HG02938 (cell line): ENCODE data around the gene NEBL.

Experiments
- ATAC-seq: cut with Tn5 transposase; IDR thresholded peaks from one replicate; pipeline ENCODE4 v1.9.1; 2021; ENCODE audit warnings: mild to moderate bottlenecking, moderate library complexity; ENCODE audit not compliant: unreplicated experiment

The NEBL gene

DNA sequence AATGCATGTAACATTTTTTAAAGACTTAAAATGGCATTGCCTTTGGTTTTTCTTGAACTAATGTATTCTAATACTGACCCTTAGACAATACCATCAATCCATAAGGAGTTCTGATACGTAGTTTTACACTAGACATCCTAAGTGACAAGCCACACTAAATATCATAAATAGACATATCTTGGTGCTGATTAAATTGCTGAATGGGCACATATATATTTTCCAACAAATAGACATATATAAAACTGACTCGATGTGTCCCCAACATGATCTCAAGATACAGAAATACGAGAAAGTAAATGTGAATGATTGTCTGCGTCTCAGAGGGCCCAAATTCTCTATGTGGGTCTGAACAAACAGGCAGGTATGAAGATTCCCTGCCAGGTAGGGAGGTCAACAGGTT is 99.8 kb downstream of the NEBL start:
- ATAC-seq, result no peak

DNA sequence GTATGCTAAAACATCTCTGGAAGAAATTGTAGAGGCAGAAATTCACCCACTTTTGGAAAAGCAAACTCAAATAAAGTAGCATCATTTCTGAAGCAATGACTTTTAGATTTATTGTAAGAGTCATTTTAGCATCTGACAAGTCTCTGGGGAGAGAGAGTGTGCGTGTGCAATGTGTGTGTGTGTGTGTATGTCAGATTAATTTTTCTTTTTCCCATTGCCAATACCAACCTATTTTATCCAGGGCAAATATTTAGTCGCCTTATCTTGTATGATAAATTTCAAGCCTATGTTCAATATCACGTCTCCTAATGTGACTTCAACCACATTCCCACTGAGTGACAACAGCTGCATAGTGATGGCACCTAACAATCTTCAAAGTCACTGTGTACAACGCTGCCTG is 101.7 kb downstream of the NEBL start:
- no peak for ATAC-seq

DNA sequence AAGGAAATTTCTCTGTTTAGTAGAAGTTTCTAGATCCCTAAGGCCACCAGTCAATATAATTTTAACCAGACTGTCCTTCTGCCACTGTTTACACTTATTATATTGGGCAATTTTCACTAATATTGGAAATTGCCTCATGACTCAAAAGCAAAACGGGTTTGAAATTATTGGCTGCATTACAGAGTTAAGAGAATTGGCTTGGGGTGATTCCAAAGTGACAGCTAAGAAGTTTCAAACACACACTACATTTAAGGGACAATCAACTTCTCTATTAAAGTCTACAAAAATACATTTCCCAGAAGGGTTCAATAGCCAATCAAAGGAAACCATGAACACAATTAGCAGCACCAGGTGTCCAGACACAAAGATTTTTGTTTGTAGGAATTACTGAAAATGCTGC is 111.9 kb downstream of the NEBL start:
- no peak for ATAC-seq

DNA sequence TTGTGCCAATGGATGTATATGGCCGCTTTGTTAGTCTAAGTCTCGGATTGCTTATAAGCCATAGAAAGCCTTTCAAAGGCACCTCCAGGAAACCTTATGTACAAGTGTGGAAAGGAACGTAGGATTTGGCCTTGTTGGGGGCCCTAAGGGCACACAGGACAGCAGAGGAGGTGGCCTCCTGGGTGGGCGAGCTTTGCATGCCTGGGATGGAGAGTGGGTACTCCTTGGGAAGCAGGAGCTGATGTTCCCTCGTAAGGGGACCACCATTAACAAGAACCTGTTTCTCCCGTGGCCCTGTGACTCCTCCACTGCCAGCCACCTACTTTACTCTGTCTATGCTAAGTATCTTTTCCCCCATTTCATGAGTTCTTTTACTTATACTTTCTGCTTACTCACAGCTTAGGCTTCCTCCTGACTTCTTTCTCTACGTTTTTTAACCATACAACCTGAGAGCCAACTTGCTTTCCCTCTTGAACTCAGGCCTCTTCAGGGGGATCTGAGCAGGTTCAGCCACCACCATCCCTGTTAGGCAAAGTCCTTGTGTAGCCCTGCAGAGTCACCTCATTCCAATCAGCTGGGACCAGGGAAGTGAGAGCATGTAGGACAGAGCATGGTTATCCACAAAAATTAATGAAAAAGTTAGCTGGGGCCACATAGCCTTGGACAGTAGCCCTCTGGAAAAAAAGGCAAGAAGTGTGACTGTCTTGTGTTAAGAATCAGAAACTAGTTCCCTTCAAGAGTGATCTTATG is 118.9 kb downstream of the NEBL start:
- ATAC-seq, result no peak

DNA sequence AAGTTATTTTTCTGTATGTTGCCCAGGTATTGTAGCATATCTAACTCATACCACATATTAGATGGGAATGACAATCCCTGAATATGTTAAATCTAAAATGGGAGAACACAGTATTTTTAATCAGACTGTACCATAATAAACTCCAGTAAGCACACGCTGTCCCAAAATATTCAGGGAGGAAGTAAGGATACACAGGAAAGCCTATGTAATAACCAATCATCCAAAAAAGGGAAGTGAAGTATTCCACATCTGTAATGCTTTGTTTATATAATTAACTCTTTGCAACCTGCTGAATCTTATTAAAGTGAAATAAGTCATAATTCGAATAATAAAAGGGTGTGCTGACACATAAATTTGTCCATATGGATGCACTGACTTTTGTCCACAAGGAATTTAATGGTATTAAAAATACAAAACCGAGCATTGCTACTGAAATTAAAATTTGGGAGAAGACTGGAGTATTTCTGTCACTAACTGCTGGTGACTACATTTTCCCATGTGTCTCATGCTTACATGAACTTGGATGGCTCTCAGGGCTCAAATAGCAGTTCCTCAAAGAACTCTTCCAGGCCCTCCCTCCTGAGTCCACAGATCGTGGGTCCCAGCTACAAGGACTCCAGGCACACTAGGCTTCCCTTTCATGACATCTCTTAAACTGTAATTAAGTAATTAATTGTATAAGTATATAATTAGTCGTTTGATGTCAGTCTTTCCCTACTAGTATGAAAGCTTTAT is 120.6 kb downstream of the NEBL start:
- ATAC-seq, result no peak

DNA sequence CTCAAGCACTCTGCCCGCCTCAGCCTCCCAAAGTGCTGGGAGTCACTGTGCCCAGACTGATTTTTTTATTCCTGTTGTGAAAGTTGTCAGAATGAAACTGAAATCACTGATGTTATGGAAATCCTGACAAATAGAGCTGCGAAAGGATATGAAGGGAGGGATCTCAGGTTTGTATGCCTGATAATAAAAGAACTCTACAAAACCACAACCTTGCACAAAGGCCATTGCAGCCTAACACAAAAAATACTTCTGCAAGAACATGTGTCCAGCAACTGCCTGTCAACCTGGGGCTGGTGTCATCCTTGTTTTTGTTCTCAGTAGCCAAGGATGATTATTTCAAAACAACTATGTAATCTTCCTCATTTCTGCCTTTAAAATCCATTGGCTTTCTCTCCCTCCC is 126.1 kb downstream of the NEBL start:
- ATAC-seq, result no peak

DNA sequence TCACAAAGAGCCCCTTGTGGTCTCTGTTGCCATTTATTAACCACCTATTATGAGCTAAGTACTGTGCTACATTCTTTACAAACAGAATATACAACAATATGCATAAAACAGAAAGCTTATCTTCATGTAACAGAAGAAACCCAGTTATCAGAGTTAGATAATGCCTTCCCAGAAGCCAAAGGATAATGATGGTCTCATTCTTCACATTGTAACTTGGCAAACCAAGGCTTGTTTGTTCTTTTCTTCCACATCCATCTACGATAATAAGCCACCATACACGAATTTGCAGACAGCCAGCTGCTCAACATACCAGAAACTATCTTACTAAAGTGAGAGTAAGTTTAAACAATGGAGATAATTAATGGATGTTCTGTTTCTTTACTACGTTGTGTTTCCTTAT is 127.6 kb downstream of the NEBL start:
- no peak for ATAC-seq

DNA sequence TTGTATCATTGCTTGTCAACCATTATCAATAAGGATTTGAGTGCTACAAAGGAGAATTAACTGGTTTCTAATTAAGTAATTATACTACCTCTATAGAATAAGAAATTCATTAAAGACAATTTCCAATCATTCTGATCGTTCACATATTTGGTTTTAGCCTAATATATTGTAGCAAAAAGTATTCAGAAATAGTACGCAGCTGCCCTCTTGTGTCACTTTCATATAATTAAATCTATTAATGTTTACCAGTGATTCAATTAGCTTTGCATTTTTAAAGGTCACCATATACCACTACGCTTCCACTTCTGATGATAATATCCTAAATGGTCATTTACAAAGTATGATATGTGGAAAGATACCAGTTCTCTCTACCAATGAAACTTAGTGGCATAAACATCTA is 128.3 kb downstream of the NEBL start:
- no peak for ATAC-seq

DNA sequence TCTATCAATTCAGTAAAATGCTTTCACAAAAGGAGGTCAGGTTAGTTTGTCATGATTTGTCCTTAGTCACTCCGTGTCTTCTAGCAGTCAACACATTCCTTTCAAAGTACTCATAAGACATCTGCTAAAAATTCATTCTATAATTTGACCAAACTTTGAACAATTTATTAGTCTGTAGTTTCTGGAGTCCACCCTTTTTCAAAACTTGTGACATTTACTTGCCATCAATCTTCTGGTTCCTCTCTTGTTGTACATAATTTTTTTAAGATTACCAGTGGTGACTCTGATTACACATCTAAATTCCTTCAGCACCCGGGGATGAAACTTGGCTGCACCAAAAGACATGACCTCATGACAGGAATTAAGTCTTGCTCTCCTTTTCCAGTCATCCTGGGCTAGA is 130.1 kb downstream of the NEBL start:
- ATAC-seq, result no peak

DNA sequence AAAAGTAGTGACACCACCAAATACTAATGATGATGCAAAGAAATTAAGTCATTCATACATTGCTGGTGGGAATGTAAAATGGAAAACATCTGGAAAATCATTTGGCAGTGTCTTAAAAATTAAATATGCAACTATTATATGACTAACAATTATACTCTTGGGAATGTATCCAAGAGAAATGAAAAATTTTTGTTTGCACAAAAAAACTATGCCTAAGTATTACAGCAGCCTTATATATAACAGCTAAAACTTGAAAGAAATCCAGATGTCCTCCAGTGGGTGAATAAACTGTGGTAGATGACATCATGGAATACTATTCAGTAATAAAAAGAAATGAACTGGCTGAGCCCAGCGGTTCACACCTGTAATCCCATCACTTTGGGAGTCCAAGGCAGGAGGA is 132.0 kb downstream of the NEBL start:
- no peak for ATAC-seq

DNA sequence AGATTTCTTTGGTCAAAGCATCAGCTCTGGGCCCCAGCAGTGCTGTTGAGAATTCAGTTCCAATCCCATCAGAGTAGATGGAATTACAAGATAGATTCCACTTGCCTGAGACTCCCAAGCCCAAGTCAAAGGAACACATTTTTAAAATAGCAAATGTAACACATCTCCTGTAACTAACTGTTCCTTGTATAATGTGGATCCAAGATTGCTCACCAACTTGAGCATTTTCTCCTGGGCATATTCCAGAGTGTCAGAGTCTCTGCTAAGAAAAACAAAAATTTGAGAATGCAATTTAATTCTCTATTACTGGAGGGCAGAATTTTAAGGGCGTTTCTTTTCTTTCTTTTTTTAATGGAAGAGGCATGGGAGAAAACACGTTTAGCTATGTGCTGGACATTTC is 136.7 kb downstream of the NEBL start:
- no peak for ATAC-seq

DNA sequence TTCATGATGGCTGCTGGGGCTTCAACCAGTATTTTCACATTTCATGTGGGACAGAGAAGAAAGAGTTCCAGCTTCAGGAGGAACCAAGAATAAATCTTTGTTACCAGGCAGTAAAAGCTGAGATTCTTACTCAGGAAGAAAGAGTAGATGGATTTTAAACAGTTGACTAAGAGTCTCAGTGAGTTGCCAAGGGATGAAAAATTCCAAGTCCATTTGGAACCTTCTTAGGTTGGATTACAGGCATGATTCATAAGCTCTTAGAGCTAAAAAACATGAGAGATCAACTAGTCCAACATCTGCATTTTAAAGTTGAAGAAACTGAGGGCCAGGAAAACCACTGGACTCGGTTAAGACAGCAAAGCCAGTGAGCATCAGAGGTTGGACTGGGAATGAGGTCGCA is 148.6 kb downstream of the NEBL start:
- no peak for ATAC-seq

DNA sequence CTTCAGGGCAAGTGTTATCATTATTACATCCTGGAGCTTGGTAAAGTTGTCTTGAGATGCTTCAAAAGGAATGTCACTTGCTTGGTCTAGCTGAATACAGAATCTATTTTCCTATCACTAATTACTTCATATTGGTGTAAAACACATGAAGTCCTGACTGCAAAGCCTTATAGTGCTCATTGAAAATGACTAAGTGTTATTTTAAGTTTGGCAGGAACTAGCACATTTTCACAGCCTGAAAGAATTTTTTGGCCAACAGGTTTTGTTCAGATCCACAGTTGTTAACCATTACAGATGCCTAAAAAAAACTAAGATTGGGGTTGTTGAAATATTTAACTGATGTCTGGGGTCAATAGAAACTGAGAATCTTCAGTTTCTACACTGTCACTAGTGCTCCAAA is 149.3 kb downstream of the NEBL start:
- ATAC-seq, result no peak

DNA sequence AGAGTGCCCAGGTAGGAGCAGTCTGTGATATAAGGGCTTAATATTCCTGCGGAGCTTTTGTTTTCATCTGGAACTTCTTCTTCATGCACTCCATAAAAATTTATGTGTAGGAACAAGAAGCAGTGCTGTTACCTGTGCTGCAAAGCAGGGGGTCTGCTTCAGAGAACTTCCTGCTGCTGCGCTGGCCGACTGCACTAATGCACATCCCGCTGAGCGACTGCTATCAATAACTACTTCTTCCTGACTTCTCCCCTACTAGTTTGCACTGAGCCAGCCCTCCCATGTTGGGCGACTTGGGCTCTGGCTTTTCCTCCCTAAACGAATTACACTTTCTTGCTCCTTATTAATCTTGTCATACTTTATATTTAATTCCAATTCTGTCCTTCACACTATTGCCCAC is 150.3 kb downstream of the NEBL start:
- no peak for ATAC-seq

DNA sequence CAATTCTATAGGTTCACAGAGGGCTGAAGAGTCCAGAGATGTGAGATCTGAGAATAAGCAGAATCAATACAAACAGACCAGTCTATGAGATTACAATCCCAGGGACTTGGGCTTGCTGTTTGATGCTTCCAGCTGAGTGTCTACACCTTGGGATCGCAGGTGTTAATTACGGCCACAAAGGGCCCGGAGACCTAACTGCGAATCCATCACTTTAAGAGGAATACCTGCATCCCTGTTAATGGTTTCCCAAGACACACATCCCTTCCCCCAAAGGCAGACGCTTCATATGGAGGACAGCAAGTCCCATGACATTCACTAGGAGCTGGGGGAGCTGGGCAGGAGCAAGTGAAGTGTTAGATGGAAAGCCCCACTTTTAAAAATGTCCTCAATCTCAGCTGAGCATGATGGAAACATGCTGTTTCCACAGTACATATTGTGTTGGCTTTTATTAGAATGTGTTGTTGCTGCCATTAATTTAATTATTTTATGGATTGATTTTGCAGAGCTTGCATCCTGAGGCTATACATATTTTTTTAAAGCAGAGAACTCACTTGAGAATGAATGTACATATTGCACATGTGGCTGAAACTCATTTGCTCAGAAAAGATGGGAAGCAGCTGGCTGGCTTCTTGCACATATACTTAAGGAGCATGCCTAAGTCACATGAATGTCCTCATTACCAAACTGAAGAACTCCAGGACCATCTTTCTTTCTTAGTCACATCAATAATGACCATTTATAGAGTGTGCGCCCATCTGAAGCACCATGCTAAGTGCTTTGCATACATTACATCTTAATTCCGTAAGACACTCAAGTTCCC is 151.3 kb downstream of the NEBL start:
- no peak for ATAC-seq

DNA sequence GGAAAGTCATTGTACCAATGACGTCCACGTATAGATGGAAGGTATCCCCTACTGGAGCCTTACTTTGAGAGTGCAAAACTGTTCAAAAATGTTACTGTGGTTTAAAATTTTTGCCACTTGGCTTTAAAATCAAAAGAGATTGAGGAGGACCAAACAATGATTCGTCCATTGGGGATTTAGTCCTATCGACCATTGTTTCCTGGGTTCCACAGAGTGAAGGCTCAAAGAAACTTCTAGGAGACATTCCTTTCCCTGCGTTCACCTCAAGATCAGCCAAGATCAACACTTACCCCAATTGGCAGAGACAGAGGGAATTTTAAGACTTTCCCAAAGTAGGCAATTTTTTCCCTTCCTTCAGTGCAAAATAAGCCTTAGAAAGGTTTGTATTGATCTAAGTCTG is 152.3 kb downstream of the NEBL start:
- no peak for ATAC-seq

DNA sequence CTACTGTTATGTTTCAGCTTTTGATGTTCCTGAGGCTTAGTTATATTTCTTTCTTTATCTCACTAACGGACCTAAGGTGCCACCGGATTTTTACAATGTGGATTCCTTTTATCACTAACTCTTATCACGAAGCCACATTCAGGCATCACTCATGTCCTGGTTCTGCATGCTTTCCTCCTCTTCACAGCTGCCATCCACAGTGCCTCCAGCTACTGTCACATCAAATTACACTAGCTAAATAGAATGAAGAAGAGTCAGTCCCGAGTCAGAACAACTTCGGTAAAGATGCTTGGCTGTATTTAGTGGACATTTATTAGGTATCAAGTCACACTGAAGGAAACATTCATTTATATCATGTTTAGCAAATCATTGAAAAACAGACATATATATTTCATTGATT is 153.2 kb downstream of the NEBL start:
- no peak for ATAC-seq

DNA sequence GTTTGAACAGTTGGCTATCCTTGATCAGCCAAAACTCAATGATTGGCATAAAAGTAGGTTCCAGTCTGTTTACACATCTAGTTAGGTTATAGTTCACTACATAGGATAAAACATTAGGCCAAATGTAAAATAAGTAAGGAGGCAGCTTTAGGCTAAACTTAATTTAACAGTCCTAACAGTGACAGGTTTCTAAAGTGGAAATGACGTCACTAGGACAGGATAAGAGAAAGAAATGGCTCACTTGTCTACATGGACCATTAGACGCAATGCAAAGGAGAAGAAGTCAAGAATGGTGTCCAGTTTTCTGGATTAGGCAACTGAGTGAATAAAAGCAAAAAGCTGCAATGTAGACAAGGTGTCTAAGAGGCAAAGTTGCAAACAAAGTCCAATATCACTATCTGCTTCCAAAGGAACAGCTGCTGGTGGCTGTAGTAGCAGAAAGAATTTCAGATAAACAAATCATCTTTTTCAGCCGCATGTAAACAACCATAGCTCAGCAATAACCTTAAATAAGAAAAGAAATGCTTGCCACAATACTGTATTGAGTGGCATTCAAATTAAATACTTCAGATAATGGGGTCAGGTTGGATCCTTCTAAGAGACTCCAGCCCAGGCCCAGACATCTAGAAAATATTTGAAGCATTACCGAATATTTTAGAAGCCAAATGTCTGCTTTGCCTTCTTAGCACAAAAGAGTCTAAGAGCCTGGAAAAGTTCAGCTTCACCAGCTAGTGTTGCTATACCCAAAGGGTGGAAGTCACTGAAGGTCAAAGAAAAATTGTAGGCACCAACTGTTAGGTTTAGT is 154.2 kb downstream of the NEBL start:
- ATAC-seq, result no peak

DNA sequence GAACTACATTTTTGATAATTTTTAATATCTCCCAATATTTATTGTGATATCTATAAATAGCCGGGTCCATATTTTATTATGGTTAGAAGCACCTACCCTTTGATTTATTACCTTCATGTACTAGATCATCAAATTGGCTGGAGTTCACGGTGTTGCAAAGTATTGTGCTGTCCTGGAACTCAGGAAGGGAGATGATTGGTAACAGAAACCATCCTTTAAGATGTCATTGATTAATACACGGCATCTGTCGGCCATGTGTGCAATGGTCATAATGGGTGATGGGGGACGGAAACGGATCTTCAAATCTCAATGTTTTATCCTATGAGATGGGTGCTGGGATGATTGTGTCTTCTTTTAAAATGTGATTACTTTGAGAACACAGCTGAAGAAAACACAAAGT is 157.0 kb downstream of the NEBL start:
- no peak for ATAC-seq

DNA sequence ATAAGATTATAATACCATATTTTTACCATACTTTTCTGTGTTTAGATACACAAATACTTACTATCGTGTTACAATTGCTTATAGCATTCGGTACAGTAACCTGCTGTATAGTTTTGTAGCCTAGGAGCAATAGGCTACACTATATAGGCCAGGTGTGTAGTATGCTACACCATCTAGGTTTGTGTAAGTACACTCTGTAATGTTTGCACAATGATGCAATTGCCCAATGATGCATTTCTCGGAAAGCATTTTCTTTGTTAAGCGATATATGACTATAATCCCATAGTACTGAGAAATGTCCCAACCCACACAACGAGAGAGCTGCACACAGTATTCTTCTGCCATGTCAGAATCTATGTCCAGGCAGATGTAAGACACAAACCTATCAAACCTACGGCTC is 160.0 kb downstream of the NEBL start:
- no peak for ATAC-seq
